NCI-H128 (cell line): ENCODE results near the gene CCDC40.

Source experiments
- DNase-seq: peaks from one replicate; lab custom pipeline; 2025; ENCODE audit not compliant: unreplicated experiment; lab: John Stamatoyannopoulos, UW

The CCDC40 gene

DNA sequence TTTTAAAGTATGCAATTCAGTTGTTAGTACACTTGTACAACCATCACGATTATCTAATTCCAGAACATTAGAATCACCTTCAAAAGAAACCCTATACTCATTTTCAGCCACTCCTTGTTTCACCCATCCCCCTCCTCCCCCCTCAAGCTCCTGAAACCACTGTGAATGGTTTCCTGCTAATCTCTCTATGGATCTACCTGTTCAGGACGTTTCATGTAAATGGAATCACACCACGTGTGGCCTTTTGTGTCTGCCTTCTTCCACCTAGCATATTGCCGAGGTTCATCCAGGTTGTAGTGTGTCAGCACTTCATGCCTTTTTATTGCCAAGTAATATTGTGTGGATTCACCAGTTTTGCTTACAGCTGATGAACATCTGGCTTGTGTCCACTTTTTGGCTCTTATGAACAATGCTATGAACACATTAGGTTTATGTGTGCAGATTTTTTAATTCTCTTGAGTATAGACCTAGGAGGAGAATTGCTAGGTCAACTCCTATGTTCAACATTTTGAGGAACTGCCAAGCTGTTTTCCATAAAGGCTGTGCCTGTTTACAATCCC is 92.6 kb downstream of the CCDC40 start:
- DNase-seq: no peak

DNA sequence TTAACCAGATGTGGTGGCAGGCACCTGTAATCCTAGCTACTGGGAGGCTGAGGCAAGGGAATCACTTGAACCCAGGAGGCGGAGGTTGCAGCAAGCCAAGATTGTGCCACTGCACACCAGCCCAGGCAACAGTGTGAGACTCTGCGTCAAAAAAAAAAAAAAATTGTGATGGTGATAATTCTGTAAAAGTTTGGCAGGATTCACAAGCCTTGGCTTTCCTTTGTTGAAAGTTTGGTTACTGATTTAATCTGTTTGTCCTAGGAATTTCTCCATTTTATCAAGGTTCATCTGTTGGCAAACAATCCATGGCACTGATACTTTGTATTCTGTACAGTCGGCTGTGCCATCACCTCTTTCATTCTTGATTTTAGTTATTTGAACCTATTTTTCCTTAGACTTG is 94.5 kb downstream of the CCDC40 start:
- DNase-seq: no peak

DNA sequence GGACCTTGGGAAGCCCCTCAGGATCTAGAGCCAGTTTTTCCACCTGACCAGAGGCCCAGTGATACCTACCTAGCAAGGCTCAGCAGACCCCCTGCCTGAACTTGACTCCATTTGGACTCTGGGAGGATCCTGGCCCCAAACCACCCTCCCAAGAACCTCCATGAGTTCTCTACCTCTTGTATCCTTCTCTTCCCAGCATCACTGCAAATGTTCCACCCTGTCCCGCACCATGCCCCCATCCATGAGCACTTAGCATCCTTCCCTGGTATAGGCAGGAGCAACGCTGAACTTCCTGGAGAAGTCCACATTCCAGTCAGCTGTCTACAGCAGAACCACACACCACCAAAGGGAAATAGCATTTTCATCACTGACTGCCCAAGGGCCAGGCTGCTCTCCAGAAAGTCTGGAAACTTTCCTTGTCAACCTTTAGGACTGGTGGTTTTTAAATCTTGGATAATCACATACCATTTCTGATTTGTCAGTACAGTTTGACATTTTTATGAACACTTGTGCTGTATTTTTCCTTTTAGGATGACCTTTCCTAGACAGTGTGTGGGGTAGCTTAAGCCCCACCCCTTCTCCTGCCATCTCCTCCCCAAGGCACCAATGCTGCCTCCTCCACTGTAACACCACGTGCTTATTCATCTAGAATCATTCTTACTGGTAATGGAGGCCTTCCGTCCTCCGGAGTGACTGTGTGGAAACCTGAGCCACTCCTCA is 96.6 kb downstream of the CCDC40 start:
- DNase-seq: no peak

DNA sequence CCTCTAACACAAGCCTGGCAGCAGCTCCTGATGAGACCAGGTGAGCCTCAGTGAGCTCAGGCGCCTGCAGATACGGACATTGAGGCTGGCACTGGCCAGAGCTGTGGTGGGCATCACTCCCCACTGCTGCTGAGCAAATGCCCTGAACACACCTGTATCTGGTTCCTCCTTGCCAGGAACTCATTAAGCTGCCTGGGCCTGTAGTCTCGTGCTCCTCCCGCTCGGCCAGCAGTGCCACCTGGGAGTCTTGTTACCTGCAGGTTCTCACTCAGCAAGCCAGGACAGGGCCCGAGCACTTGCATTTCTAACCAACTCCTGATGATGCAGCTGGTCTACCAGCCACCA is 97.2 kb downstream of the CCDC40 start:
- DNase-seq: no peak

DNA sequence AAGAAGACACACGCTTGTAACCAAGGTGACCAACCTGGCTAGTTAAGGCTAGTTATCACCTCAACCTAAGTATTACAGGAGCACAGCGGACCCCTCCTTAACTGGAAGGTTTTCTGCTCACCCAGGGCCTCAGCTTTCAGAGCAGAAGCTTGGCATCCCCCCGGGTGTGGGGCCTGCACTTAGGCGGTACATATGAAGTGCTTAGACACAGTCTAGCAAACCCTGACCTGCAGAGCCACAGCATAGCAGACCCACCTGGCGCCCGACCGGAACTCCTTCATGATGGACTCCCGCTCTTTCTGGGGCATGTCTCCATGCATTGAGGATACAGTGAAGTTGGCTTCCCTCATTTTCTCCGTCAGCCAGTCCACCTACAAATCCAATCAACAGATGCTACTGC is 100.7 kb downstream of the CCDC40 start:
- no peak for DNase-seq

DNA sequence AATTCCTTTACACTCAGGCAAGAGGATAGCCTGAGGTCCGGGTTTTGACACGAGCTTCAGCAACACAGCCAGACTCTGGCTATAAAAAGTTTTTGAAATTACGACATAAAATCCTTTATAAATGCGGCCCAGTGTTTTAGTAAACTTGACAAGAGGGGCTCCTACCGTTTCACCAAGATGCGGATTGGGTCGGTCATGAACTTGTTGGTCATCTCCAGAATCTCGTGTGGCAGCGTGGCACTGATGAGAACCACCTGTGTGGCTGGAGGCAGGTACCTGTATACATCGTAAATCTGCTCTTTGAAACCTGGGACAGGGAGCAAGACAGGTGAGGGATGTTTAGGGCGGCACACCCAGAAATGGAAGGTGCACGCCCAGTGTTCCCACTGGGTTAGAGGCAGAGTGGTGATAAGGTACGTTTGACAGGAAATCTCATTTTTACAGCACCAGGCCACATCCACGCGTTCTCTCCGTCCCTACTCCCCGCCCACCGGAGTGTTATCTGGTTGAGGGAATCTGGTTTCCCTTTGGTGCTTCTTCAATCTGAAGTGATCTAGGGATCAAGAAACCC is 102.5 kb downstream of the CCDC40 start:
- no peak for DNase-seq

DNA sequence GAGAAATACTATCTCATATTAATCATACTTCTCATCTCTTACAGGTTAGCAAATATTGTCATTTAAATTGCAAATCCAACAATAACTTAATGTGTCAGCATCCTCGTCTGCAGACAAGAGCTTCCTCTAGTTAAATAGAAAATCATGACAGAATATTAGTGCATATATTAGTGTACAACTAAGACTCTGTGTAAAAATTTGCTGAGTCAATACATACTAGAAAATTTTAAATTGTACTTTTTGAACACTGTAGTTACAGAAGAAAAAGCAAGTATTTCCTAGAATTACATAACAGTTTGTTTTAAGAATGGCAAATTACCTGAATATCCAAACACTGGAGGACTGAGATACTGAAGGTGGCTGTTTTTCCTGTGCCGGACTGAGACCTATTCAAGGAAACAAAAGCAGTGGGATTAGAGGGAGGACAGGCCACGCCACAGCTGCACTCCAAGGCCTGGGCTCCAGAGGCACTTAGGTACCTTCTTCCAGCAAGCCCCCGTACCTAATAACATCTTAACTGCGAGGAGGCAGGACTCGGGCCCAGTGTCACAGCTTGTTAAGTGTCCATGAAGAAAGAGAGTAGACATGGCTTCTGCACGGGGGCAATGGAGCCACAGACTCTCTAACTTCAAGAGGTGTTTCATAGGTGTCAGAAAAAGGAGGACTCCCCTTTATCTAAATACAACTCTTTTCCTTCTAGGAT is 105.2 kb downstream of the CCDC40 start:
- DNase-seq: no peak

DNA sequence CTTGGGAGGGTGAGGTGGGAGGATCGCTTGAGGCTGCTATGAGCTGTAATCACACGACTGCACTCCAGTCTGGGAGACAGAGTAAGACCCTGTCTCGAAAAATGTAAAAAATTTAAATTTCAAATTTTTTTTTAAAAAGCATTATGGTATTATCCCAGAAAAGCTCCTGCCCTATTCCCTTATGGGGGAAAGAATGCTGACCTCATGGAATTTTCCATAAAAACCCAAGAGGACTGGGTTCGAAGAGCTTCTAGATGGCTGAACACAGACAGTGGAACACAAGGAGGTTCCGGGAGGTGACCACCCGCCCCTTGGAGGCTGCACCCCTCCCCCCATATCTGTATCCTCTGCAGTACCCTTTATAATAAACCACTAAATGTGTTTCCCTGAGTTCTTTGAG is 106.5 kb downstream of the CCDC40 start:
- DNase-seq: no peak

DNA sequence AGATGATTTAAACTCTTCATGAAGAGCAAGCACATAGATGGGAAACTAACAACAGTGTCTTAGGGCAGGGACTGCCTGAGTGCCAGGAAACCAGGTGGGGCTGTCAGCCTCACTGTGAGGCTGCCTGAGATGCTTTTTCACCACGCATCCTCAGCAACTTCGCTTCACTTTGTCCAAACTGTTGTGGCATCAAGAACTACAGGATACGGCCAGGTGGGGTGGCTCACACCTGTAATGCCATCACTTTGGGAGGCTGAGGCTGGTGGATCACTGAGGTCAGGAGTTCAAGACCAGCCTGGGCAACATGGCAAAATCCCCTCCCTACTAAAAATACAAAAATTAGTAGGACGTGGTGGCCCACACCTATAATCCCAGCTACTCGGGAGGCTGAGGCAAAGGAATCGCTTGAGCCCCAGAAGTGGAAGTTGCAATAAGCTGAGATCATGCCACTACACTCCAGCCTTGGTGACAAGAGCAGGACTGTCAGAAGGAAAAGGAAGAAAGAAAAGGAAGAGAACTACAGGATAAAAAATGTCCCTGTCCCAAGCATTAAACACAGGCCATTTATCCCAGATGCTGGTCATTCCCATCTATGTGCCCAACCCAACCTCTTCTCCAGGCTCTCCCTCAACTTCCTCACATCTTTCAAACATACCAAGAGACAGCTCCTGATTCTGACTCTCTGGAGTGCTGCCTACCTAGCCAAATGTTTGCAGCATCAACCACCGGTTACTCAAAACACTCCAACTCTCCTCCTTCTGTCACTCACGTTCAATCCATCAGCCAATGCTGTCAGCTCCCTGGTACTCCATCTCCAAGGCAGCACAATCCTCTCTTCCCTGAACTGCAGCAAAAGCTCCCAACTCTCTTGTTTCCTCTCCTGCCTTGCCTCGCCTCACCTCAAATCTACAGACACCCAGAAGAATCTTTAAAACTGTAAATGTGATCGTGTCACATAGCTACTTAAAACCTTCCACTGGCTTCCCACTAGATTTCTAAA is 108.9 kb downstream of the CCDC40 start:
- no peak for DNase-seq

DNA sequence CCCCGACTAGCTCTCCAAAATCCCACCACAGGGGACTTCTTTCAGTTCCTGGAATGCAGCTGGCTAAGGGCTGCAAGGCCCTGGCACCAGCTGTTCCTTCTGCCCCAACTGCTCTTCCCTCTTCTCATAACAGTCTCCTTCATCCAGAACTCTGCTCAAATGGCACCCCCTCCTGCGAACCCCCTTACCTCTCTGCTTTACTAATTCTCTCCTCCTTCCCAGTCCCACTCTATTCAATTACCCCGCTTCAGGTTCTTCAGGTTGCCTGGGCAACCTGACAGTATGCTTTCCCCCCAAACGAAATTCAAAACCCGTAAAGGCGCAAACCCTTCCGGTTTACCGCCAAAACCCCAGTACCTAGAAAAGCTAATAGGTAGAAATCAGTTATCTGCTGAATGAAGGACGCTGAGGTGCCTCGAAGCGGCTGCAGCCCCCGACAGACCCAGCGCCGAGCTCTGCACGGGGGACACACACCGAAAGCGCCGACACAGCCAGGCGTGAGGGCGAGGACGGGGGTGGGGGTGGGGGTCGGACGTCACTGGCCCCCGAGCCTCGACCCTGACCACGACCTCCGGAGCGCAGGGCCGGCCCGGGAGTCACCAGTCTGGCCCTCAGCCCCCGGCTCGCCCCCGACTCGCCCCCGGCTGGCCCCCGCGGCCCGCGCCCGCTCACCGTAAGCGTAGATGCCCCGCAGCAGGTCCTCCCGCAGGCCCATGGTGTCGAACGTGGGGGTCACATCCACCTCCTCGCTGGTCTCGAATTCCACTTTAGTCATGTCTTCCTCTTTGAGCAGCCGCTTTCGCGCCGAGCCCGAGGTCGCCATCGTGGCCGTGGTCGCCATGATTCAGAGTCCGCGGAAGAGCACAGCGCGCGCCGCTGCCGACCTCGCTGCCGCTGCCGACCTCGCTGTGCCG is 109.9 kb downstream of the CCDC40 start:
- DNase-seq: no peak

DNA sequence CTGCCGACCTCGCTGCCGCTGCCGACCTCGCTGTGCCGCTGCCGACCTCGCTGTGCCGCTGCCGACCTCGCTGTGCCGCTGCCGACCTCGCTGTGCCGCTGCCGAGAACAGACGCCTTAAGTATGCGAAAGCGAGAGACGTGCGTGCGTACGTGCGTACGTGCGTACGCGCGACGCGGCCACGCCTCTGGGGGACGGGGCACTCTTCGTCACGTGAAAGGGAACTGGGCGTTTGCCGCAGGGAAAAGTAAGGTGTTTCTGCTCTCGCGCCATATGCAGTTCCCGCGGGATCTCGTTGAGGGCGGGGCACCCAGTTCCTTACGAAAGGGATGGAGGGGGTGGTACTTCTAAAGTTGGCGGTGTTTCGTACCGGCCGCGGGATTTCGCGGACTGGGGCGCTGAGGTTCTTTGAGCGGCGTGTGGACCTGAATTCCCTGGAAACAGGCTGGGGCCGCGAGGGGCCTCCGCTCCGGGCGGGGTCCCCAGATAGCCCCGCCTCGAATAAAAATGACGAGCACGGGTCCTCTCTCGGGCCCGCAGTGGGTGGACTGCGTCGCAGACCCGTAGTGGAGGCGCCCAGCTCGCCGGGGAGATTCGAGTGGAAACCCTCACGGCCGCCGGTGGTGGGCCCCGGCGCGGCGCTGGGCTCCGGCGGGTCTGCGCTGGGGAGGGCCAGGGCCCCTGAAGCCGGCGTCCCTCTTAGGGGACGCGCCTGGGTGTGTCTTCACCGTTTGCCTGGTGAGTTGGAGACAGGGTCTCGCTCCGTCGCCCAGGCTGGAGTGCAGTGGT is 110.8 kb downstream of the CCDC40 start, which contains the start of gene EIF4A3:
EIF4A3 (minus strand) TSS at position 94 of the 788 bp plus-strand sequence. CDS start 167 bp downstream, outside the sequence.
- DNase-seq: peak; percentile 97
